HFFc6 (cell line): ENCODE measurements around the gene INTS6. TPM values are rescaled to one million over a fixed set of nuclear protein-coding genes. Genes with fewer than 3 reads are reported as not detected.

ENCODE experiments used
- DNase-seq: peaks from one replicate; pipeline ENCODE4 v3.0.0-alpha.2; 2018
- H3K27ac Mint-ChIP-seq: 2 replicates; pipeline ENCODE4 v1.8.0; 2020; ENCODE audit warnings: mild to moderate bottlenecking, mixed read lengths
- H3K27me3 Mint-ChIP-seq: 2 replicates; pipeline ENCODE4 v1.8.0; 2021; ENCODE audit warnings: mild to moderate bottlenecking, moderate library complexity, mixed read lengths; ENCODE audit not compliant: insufficient read depth
- H3K36me3 Mint-ChIP-seq: 2 replicates; pipeline ENCODE4 v1.8.0; 2021; ENCODE audit warnings: low read depth, mixed read lengths
- H3K4me1 Mint-ChIP-seq: 2 replicates; pipeline ENCODE4 v1.8.0; 2020; ENCODE audit warnings: low read depth, mixed read lengths
- H3K4me3 Mint-ChIP-seq: 2 replicates; pipeline ENCODE4 v1.8.0; 2020; ENCODE audit warnings: mild to moderate bottlenecking, moderate library complexity, mixed read lengths
- H3K9me3 Mint-ChIP-seq: 2 replicates; pipeline ENCODE4 v1.8.0; 2020; ENCODE audit warnings: mild to moderate bottlenecking, mixed read lengths
- total RNA-seq, 6 experiments: library from RNA; stranded (reverse); fragmentation: NEBNext Ultra II Directional; extraction: Animal tissue kit (Norgen Biotek cat#: 25700); gene quantifications; 2 replicates in 1 of 6; 3 replicates in 5 of 6; pipeline ENCODE4 v1.2.3, GENCODE V29; 2021
- TF ChIP-seq, protein P1 (sequence below): fragments of 200-600 bp; sonication (generic); IDR thresholded peaks from 2 replicates; pipeline ENCODE4 v1.5.0; 2021; ENCODE audit warnings: antibody characterized with exemption, mild to moderate bottlenecking

INTS6 gene
- total RNA-seq, 6 experiments from 2014 or later, result 32.4 to 38.6 (median 33.5) TPM

DNA sequence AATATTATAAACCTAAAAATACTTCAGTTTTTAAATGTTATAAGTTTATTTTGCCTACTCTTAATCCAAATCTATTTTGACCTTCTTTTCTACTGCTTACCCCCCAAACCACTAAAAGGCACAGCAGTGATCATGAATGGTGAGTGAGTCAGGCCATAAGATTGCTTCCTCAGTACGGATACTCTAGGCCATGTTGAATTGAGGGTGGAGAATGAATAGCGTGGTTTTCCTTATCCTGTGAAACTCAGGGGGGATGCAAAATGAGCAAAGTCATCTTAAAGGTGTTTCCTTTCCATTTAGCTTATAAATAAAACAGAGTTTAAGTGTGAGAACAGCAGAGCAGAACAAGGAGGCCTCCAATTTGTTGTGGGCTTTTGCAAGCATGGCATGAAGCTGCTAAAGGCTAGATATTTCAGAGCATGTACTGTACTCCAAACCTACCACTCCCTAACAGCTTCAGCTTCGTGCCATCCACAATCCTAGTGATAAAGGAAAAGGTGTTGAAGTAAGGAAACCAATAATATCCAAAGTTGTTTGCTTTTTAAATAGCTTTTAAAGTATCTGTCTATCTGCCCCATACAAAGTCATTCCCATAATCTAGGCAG is 88.3 kb downstream of the INTS6 start:
- H3K4me3 Mint-ChIP-seq, result no peak overlapping the region
- H3K4me1 Mint-ChIP-seq, result peaks cover 22% of the 10 kb centered on the region
- H3K36me3 Mint-ChIP-seq, result peaks cover 56% of the 10 kb centered on the region
- no peaks in the 10 kb centered on the region for H3K27me3 Mint-ChIP-seq
- peak; percentile 40 for DNase-seq
- TF ChIP-seq, protein P1, sequence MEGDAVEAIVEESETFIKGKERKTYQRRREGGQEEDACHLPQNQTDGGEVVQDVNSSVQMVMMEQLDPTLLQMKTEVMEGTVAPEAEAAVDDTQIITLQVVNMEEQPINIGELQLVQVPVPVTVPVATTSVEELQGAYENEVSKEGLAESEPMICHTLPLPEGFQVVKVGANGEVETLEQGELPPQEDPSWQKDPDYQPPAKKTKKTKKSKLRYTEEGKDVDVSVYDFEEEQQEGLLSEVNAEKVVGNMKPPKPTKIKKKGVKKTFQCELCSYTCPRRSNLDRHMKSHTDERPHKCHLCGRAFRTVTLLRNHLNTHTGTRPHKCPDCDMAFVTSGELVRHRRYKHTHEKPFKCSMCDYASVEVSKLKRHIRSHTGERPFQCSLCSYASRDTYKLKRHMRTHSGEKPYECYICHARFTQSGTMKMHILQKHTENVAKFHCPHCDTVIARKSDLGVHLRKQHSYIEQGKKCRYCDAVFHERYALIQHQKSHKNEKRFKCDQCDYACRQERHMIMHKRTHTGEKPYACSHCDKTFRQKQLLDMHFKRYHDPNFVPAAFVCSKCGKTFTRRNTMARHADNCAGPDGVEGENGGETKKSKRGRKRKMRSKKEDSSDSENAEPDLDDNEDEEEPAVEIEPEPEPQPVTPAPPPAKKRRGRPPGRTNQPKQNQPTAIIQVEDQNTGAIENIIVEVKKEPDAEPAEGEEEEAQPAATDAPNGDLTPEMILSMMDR, result no peak
- H3K27ac Mint-ChIP-seq, result peak overlapping the region; percentile 66
- H3K9me3 Mint-ChIP-seq, result no peaks in the 10 kb centered on the region

DNA sequence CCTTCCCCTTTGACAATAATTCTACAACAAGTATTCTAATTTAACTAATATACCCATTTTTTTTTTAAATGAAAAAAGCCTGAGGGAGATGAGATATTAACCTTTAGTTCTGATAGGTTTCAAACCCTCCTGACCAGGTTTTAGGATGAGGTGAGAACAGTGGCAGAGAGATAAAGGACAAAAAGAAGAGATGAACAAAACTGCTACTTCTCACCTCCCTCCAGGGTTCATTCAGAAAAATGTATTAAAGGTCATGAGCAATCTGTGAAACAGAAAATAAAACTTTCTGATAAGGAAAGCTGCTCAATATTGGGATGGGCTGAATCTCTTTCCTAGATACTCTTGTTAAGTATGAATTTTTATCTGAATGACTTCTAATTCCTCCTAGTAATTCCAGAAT is 89.2 kb downstream of the INTS6 start:
- TF ChIP-seq, protein P1, result no peak
- DNase-seq, result no peak
- Mint-ChIP-seq H3K27ac (no peak overlapping the region), H3K36me3 (peaks cover 59% of the 10 kb centered on the region), H3K9me3 (no peaks in the 10 kb centered on the region), H3K4me1 (peaks cover 22% of the 10 kb centered on the region), H3K4me3 (no peak overlapping the region), H3K27me3 (no peaks in the 10 kb centered on the region)

DNA sequence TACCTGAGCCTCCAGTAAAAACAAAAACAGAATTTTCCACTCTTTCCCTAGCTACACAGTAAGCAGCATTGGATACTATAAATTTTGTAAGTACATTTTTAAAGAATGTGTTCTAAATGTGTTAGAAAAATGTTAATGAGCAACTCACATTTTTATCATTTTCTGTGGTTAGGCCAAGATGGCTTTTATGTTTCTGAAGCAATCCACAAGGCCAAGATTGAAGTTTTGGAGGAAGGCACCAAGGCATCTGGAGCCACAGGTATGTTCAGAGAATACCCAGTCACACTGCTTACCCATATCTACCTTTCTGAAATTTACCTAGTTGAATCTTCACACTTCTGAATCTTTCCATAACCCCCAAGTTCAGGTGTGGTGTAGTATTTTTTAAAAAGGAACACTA is 91.7 kb downstream of the INTS6 start:
- no peak overlapping the region; the same call in 1 of the 2 replicates for H3K4me3 Mint-ChIP-seq
- H3K4me1 Mint-ChIP-seq, result peaks cover 22% of the 10 kb centered on the region
- TF ChIP-seq, protein P1, result no peak
- no peak for DNase-seq
- H3K9me3 Mint-ChIP-seq, result no peaks in the 10 kb centered on the region
- H3K27ac Mint-ChIP-seq, result no peak overlapping the region; the same call in 1 of the 2 replicates
- no peaks in the 10 kb centered on the region for H3K27me3 Mint-ChIP-seq
- H3K36me3 Mint-ChIP-seq, result peaks cover 67% of the 10 kb centered on the region

DNA sequence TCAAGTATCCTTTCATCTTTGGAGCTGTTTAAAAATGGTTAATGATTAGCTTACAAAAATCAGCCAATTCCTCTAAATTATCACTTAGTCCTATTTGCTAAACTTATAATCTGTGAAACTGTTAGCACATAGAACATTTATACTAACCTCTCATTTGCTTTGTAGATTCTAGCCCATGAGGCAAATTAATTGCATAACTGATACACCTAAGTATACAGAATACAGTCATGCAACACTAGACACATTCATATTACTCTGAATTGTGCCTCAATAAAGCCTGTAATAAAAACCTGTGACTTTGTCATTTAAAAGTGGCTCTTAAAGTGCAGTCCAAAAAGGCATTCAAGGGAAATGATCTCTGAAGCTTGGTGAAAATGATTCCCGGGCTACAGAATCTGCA is 92.3 kb downstream of the INTS6 start:
- peaks cover 22% of the 10 kb centered on the region for H3K4me1 Mint-ChIP-seq
- H3K9me3 Mint-ChIP-seq, result no peaks in the 10 kb centered on the region
- H3K36me3 Mint-ChIP-seq, result peaks cover 67% of the 10 kb centered on the region
- H3K27ac Mint-ChIP-seq, result no peak overlapping the region
- no peaks in the 10 kb centered on the region for H3K27me3 Mint-ChIP-seq
- no peak for DNase-seq
- TF ChIP-seq, protein P1, result no peak
- no peak overlapping the region for H3K4me3 Mint-ChIP-seq

DNA sequence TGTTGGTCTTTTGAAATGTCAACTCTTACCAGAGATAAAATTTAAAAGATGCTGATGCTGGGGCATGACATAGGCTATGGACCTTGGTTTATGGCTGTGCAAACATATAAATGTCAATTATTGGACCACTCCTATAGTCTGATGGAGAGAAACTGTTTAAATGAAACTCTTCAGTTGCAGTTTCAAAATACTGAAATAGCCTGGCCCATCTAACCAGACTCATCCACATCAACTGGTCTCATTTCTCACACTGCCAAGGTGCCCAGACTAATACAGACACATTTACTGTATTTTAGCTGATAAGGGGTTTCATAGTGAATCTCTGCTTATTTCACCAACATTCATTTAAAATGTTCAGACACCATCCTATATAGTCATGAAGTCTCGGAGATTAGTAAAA is 93.5 kb downstream of the INTS6 start:
- TF ChIP-seq, protein P1, result no peak
- Mint-ChIP-seq H3K36me3 (peaks cover 57% of the 10 kb centered on the region), H3K4me3 (no peak overlapping the region), H3K4me1 (peaks cover 12% of the 10 kb centered on the region), H3K27ac (no peak overlapping the region), H3K27me3 (no peaks in the 10 kb centered on the region), H3K9me3 (no peaks in the 10 kb centered on the region)
- no peak for DNase-seq
